ENCODE results near the gene CD81.

The CD81 gene

DNA sequence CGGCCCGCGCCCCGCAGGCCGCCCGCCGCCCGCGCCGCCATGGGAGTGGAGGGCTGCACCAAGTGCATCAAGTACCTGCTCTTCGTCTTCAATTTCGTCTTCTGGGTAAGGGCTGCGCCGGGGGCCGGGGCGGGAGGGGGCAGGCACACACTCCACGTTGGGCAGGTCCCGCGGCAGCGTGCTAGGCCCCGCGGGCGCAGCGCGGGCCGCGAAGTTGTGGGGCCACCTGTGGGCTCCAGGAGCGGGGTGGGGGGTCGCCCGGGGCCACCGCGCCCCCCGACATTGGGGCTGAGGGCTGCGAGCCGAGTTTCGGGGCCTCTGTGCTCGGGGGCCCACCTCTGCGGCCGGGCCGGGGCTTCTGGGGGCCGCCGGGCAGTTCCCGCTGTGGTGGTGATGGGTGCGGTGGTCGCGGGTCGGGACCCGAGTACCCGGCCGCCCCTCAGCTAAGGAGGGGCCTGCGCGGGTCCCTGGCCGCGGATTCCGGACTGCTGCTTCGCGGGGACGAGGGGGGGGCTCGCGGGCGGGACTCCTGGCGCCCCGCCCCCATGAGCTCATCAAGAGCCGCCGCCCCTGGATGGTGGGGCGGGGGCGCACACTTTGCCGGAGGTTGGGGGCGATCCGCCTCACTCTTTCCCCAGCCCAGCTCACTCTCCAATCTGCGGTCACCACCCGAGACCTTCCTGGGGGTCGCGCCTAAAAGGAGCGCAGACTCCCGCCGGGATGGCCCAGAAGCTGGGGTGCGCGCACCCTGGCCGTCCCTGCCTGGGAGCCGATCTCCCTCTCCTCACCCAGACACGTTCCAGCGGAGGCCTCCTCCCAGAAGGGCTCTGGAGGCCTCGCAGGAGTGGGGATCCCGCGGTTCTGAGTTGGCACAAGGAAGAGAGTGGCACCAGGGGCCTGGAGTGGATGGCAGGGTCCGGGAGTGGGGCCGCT is 667 bp downstream of the CD81 start:
- peak; percentile 32 for DNase-seq

DNA sequence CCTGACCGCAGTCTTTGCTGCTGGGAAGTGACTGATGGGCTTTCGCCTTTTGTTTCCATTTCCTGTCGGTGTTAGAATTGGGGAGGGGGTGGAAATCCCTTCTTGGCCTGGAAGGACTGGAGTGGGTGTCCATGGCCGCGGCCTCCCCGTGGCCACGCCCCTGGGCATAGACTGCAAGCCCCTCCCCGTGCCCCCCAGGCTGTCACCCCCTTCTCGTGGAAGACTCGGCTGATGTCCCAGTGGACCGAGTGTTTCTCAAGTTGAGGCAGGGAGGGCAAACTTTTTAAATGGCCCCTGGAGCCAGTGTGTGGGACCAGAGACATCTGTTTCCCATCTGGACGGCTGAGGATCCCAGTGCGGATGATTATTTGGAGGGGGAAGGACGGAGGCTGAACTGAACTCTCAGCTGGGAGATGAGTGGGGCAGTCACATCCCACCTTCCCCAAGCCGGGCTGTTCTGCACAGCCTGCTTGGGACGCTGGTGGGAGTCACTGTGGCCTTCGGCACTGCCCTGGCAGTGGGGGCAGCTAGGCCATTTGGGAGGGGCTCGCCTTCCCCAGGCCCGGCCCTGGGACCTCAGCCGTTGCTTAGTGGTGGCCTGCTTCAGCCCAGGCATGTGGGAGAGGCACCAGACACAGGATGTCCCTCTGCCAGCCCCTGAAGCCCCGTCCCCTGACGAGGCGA is 1.6 kb downstream of the CD81 start:
- DNase-seq: no peak

DNA sequence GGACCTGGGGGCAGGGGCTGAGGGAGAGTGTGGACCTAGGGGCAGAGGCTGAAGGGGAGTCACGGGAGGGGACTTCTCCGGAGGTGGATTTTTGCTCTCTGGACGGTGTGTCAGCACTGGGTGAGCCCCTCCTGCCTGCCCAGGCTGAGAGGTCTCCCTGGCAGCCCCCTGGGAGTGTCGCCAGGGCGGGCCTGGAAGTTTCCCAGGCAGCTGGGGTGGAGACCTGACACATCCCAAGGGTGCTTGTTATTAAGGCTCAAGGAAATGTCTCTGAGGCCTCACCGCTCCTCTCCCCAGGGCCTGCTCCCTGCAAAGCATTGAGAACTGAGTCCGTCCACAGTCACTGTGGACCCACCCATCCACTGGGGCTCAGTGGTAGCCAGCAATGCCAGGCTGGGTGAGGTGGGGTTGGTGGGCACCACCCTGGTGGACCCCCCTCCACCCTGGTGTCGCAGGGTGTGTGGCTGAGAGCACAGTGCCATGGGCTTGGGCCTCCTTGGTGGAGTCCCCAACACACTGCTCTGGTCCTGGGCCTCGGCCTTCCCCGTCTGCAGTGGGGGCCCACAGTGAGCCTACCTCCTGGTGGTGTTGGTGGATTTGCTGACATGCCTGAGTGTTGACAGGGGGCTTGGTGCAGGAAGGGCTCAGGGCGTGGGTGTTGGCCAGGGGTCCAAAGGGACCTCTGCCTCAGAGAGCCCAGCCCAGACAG is 2.5 kb downstream of the CD81 start:
- DNase-seq: no peak

DNA sequence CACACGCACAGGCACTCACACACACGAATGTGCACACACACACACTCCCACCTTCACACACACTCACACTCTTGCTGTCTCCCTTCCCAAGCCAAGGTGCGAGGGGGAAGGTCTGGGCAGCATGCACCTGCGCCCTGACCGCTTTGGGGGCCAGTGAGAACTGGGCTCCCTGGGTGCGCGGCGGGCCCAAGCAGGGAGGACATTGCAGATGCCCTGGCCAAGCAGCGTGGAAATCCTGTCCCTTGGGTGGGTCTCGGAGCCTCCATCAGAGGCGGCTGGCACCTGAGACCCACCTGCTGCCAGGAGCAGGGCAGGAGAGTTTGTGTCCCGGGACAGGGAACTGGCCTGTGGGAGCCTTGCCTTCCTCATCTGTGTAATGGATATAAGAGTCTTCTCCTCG is 3.3 kb downstream of the CD81 start:
- no peak for DNase-seq

DNA sequence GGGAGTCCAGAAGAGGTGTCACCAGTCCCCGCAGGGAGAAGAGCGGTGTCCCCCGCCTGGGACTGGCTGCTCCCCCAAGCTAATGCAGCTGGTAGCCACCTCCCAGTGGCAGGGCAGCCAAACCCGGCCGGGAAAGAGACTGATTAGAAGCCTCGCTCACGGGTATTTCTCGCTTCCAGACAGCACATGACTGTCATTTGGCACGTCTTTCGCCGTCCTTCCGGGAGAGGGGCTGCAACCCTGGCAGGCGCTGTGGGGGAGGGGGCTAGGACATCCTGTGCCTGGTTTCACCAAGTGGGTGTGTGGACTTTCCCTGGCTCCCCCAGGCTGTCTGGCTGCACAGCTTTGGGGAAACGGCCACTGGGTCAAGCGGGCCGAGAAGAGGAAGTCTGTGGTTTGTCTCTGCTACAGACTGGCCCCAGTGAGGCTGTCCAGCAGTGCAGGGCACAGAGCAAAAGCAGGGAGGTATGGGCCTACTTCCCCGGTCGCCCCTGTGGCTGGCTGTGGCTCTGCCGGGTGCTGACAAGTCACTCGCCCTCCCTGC is 3.8 kb downstream of the CD81 start:
- DNase-seq: peak; percentile 87

DNA sequence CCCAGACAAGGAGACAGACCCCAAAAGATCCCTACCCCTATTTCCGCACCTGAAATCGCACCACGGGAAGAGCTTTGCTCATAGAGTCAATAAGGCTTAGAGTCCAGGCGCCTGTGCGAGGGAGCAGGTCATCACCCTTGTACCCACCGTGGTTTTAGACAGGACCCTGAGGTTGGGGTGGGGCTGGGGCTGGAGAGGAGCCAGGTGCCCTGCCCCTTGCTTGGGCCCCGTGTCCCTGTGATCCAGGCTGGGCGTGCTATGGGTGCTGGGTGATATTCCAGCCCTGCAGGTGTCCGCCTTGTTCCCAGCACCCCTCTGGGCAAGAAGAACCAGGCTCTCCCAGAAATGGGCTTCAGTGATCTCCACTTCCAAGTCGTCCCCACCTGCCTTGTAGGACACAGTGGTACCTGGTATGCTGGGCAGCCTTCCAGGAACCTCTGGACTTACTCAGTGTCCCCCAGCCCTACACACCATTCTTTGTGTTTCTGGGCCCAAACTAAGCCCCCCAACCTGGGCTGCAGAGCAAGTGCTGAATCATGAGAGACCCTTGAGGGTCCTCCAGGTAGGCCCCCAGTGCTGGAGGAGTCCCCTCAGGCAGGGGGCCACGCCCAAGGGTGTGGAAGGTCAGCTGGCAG is 4.5 kb downstream of the CD81 start:
- no peak for DNase-seq

DNA sequence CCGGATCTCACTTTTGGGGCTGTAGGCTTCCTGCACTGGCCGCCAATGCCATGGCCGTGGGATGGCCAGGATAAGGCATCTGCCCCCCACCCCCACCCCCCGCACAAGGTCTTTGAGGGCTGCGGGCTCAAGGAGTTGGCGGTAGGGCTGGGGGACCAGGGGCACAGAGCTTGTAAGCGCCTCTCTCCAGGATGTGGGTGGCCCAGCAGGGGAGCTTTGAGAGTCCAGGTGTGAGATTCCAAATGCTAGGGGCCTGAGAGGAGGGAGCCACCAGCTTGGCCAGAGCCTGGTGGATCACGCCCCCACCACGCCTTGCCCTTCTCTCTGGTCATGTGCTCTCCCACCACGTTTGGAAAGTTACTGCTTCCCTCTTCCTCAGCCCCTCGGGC is 5.0 kb downstream of the CD81 start:
- no peak for DNase-seq

DNA sequence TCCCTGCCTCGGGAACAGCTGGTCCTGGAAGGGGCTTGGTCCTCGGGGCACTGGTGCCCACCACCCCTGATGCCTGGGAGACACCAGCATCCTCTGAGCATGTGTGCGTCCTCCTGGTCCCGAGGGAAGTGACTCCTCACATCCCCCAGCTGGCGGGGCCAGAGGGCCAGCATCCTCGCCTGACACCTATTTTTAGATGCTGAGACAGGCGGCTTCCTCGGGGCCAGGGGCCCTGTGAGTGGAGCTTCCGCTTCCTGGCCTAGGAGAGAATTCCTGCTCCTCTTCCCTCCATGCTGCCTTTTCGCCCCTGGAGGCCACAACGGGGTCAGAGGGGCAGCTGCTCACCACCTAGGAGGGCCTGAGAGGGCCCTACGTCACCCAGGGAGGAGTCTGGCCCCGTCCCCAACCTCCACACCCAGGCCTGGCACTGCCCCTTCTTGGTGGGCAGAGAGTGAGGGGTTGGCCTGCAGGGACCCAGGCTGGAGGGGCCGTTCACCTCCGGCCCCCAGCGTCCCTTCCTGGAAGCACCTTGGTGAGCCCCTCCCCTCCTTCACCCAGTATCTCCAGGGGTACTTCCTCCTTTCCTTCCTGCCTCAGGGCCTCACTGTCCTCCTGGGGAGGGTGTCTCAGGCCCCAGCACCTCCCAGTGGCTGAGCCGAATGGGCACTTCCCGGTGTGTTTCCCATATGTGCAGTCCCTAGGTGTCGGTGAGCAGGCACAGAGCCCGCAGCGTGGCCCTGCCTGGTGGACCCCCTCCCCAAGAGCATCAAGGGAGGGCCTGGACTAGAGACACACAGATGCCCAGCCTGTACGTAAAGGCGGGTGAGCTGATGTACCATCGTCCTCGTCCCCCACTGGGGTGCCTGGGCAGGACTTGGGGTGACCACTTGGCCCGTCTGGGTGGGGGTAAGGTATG is 6.1 kb downstream of the CD81 start:
- DNase-seq: peak; percentile 61

DNA sequence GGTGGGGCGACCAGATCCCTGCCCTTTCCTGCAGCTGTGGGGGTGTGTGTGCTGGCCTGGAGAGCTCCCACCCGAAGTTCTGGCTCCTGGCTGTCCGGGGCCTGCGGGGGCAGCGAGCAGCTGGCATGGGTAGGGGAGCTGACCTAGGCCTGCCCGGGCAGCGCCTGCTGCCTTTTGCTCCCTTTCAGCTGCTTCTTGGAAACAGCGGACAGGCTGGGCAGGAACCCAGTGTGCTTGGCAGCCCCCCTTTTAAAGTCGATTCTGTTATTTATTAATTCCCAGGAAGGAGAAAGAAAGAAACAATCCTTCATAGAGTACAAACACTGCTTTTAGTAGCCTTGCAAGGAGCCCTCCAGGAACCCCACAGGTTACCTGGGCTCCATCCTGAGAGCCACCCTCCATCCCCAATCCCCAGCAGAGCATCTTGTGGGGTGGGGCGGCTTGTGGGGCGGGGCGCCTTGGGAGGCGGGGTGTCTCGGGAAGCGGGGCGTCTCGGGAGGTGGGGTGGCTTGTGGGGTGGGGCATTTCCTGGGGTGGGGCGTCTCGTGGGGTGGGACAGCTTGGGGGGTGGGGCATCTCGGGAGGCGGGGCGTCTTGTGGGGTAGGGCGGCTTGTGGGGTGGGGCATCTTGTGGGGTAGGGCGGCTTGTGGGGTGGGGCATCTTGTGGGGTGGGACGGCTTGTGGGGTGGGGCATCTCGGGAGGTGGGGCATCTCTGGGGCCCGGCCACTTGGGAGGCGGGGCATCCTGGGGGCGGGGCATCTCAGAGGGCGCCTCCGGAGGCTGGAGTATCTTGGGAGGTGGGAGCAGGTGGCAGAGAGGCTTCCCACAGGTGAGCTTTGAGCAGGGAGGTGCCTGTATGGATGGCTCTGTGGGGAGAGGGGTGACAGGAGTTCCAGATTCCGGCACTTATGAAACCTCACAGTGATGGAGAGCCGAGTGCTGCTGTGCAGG is 7.0 kb downstream of the CD81 start:
- DNase-seq: no peak

DNA sequence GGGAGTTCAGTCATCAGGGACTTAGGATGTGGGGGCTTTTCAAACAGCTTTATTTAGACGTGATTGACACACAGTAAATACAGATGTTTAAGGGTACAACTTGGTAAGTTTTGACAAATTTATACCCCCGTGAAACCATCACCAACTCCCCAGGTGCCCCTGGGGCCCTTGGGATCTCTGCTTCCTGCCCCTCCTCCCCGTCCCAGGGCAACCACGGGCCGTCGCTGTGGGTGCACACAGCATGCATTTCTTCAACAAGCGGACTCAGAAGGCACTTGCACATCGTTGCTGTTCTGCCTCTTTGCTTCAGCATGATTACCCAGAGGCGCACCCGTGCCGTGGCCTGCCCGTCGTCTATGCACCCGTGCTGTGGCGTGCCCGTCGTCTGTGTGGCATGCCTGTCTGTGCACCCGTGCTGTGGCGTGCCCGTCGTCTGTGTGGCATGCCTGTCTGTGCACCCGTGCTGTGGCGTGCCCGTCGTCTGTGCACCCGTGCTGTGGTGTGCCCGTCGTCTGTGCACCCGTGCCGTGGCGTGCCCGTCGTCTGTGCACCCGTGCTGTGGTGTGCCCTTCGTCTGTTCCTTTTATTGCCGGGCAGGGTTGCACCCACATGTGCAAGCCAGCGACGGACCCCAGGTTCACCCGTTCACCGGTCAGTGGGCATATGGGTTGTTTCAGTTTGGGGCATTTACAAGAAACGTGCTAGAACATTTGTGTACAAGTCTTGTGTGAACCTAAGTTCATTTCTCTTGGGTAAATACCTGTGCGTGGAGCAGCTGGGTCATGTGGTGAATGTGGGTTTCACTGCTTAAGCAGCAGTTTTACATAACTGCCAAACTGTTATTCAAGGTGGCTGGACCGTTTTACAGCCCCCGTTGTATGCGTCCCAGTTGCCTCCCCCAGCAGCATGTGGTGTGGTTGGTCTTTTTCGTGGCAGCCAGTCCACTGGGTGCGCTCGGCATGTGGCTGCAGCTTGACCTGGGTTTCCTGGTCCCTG is 8.3 kb downstream of the CD81 start:
- DNase-seq: no peak

DNA sequence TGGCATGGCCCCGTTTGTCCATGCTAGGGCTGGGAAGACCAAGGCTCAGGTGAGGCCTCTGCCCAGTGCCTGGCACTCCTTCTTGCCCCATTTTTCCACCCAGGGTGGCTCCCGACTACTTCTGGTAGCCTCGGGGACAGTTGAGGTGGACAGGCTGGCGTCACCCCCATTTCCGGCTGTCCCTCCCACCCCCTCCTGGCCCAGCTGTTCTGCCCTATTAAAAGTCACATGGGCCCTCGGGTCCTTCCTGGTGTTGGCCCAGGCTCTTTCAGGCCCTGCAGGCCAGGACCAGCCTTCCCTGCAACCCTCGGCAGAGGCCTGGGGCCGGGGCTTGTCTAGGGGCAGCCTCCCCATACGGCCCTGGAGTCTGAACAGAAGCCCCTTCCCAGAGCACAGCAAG is 9.5 kb downstream of the CD81 start:
- DNase-seq: no peak

DNA sequence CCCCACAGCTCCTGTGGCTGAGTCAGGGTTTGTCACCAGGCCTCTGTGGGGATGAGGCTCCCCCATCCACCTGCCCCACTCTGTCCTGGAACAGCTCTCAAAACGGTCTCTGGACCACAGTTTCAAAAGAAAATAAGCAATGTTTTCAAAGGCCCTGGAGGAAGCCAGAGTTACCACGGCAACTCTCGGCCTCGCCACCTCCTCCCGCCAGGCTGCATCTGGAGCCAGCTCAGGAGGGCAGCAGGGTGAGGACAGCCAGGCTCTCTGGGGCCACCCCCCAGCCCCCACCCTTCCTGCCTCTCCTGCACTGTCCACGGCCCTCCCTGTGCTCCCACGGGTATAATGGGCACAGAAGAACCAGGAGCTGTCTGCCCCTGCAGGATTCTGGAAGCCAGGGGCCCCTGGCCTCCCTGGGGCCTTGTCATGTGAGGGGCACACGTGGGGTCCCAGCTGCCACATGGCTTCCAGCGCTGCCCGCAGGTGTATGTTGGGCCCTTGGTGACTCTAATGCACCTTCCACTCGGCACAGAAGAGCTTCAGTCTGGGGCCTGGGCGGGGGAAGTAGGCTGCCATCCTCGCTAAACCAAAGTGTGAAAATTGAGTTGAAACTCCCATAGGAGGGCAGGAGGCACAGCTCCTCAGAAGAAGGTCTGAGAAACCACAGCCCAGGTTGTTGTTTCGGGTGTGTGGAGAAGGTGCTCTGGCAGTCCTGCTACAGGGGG is 10.3 kb downstream of the CD81 start:
- DNase-seq: peak; percentile 45

DNA sequence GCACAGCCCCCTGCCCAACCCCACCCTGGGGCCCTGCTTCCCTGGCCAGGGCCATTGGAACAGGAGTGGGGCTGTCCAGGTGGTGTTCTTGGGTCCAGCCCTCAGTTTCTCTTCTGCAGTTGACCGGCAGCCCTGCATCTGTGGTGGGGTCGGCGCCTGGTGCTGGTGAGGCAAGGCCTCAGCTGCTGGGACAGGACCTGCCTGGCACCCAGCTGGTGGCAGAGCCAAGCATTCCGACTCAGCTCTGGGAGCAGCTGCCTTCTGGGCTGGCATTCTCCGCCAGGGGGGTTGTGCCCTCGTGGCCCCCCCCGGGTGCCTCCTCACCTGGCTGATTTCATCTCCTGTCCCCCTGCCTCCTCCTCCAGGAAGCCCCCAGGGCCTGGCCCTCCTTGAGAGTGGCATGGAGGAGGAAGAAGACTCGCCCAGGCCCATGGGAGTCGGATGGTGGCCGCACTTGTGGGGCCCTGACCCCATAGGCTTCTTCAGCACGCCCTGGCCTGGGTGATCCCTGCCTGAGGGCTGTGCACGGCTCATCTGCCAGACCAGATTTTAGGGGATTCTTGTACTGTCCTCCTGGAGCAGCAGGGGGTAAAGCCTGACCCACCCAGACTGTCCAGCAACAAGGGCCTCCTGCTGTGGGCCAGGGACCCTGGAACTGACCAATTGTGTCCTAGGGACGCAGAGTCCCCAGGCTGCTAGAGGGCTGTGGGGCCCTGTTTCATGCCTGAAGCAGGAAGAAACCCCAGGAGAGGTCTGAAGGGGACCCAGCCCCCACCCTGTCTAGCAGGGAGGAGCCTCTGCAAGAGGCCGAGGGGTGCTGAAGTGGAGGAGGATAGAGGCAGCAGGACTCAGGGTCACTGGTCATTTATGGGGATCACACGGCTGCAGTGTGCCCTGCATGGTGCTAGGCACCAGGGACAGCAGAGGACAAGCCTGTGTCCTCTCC is 11.6 kb downstream of the CD81 start:
- no peak for DNase-seq

DNA sequence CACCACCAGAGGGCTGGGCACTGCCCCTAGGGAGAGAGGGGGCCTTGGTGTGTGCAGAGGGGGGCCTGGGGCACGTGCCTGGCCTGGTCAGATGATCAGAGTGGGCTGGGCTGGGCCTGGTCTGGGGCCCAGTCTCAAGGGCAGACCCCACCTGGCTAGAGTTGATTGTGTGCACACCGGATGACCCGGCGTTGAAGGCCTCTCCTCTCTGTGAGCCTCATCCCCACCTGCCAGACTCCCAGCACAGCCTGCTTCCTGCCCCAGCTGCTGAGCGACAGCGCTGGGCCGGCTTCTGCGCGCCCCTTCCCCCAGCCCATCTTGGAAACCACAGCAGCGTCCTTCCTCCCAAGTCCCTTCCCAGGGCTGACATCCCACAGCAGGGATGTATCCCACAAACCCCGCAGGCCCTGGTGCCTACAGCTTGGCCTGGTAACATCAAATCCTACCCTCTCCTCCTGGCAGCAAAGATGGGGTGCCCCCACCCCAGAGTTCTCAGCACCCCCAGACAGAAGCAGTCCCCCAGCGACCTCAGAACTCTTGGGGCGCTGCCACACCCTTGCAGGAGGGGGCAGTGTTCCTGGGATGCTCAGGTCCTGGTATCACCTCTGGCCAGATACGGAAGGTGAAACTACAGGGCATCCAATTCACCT is 12.4 kb downstream of the CD81 start:
- no peak for DNase-seq

DNA sequence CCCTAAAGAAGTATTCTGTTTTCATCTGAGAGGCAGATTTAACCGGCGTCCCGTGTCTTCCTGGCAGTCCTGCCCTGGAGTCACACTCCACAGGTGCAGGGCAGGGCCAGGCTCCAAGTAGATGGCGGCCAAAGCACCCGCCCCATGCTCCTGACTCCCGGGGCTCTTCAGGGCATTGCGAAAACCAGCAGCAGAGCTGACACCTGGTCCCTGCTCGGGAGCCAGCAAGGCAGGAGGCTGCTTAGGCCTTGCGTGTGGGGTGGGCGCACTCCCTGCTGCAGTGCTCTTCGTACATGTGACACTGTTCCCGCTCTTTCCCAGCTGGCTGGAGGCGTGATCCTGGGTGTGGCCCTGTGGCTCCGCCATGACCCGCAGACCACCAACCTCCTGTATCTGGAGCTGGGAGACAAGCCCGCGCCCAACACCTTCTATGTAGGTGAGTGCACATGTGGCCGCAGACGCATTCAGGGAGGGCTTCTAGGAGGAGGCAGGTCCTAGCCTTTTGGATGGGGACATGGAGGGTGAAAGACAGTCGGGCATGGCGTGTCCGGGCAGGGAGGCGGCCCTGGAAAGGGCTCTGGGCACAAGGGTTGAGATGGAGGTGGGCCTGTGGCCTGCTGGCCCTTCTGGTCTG is 13.1 kb downstream of the CD81 start:
- no peak for DNase-seq

DNA sequence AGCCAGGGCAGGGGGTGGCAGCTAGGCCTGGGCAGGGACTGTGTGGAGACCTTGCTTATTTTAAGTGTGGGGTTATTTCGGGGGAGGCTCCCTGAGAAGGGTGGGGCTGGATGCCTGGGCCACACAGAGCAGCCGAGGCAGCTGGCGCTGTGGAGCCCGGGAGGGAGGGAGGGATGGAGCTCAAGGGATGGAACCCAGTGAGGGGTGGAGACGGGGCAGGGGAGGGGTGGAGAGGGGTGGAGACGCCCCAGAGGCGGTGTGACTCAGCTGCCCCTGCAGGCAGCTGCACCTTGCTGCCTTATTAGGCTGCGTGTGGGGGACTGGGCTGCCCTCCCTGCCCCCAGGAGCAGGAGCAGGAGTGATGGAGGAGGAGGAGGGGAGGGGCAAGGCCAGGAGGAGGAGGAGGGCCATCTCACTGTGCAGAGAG is 13.6 kb downstream of the CD81 start:
- no peak for DNase-seq

All from MV-4-11 (cell line).